Epithelial cell of proximal tubule (primary cell): ENCODE results near the gene CYB5B. TPM values are rescaled to one million over a fixed set of nuclear protein-coding genes. Genes with fewer than 3 reads are reported as not detected.

Experiments
- DNase-seq: peaks from one replicate; pipeline ENCODE4 v3.0.0-alpha.2; 2011; ENCODE audit warnings: low read depth
- H3K4me3 ChIP-seq: 2 replicates; pipeline ENCODE4 v1.5.1; 2011; ENCODE audit warnings: low read depth, mild to moderate bottlenecking, low read length
- total RNA-seq: library from RNA; depleted of rRNA; stranded (reverse); fragments of >200 nt; gene quantifications from 2 replicates; pipeline ENCODE4 v1.2.3, GENCODE V29; 2015
- TF ChIP-seq, protein P1 (sequence below): conservative IDR thresholded peaks from 2 replicates; pipeline ENCODE4 v1.5.1; 2012; ENCODE audit warnings: low read depth, mild to moderate bottlenecking, low read length

CYB5B gene
- total RNA-seq, 1 donor from 2014 or later, result 54.0 TPM

DNA sequence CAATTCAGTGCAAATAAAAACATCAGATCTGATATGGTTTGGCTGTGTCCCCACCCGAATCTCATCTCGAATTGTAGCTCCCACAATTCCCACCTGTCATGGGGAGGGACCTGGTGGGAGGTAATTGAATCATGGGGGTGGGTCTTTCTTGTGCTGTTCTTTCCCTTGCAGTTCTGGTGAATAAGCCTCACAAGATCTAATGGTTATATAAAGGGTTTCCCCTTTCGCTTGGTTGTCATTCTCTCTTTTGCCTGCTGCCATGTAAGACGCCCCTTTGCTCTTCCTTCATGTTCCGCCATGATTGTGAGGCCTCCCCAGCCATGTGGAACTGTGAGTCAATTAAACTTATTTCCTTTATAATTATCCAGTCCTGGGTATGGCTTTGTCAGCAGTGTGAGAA lies 72.5 kb downstream of the CYB5B start:
- TF ChIP-seq, protein P1, sequence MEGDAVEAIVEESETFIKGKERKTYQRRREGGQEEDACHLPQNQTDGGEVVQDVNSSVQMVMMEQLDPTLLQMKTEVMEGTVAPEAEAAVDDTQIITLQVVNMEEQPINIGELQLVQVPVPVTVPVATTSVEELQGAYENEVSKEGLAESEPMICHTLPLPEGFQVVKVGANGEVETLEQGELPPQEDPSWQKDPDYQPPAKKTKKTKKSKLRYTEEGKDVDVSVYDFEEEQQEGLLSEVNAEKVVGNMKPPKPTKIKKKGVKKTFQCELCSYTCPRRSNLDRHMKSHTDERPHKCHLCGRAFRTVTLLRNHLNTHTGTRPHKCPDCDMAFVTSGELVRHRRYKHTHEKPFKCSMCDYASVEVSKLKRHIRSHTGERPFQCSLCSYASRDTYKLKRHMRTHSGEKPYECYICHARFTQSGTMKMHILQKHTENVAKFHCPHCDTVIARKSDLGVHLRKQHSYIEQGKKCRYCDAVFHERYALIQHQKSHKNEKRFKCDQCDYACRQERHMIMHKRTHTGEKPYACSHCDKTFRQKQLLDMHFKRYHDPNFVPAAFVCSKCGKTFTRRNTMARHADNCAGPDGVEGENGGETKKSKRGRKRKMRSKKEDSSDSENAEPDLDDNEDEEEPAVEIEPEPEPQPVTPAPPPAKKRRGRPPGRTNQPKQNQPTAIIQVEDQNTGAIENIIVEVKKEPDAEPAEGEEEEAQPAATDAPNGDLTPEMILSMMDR, result no peak
- no peak for DNase-seq
- no peak overlapping the region for H3K4me3 ChIP-seq

DNA sequence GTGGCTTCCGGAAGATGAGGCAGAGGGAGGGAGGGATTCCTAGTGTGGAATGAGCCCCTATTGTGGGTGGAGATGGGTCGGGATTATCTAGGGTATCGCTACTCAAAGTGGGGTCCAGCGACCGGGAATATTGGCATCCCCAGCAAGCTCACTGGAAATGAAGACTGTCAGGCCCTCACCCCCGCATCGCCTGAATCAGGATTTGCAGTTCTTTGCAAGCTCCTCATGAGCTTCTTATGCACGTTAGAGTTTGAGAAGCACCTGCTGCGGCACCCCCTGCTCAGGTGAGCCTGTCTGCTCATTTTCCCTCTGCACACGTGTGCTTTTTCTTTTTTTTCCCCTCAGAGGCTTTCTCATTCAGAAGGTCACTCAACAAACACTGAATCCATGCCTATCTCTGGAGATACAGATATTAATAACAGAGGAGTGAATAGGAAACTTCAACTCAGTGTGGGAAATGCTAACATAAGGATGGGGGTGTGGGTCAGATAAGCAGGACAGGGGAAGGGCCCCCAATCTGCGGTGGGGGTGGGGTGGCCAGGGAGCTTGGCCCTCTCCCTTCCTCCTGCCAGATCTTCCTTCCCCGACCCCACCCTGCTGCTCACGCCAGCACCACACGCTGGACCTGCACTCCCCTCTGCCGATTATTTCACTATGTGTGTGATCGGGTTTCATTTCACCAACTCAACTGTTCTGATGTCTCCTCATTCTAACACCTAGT lies 73.6 kb downstream of the CYB5B start:
- no peak for DNase-seq
- H3K4me3 ChIP-seq, result no peak overlapping the region
- TF ChIP-seq, protein P1, result no peak

DNA sequence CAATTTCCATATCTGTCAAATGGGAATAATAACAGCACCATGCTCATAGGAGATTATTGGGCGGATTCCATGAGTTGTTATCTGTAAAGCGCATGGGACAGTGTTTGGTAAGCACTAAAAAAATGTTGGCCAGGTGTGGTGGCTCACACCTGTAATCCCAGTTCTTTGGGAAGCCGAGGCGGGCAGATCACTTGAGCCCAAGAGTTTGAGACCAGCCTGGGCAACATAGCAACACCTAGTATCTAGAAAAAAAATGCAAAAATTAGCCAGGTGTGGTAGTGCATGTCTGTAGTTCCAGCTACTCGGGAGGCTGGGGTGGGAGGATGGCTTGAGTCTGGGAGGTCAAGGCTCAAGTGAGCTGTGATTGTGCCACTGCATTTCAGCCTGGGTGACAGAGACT lies 74.5 kb downstream of the CYB5B start:
- TF ChIP-seq, protein P1, result no peak

DNA sequence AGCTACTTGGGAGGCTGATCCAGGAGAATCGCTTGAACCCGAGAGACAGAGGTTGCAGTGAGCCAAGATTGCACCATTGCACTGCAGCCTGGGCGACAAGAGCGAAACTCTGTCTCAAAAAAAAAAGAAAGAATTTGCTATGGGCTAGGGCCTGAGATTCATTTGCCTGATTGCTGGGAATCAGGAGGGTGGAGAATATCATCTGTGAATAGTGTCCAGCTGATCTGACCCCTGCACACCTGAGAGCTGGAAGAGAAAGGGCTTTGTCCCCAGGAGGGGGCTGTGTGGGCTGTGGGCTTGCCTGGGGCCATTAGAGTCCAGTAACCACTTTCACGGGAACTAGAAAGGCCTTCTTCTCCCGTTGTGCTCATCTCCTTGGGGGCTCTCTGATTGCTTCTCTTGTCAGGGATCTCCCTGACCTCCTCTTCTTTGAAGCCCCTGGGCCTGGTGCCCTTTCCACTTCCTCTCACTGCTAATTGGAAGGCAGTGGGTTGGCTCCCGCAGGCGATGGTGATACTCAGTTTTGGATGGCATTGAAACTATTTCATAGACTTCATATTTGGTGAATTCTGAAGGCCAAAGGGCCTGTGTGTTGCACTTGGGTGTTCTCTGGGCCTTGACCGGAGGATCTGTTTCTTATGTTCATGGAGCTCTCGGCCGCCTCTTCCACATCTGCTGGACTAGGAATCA lies 75.3 kb downstream of the CYB5B start:
- TF ChIP-seq, protein P1, result no peak
- DNase-seq, result no peak

More for the DNA sequence above, 74.5 kb downstream of the CYB5B start:
- DNase-seq, result no peak
- no peak overlapping the region for H3K4me3 ChIP-seq

DNA sequence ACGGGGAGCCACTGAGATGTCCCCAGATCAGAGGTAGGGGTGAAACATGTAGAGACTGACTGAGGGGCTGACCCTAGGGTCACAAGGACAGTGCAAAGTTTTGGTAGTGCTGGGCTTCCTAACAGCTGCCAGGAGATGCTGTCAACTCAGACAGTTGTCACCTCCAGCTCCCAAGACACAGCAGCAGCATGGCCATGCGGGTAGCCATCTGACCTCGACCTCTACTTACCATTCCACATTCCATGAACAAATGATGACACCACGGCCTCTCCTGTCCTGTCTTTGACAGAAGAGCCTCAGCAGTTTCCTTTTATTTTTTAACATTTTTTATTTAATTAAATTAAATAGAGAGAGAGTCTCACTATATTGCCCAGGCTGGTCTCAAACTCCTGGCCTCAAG lies 76.1 kb downstream of the CYB5B start:
- TF ChIP-seq, protein P1, result no peak
- DNase-seq, result no peak
- no peak overlapping the region for H3K4me3 ChIP-seq

More for the DNA sequence above, 75.3 kb downstream of the CYB5B start:
- H3K4me3 ChIP-seq, result no peak overlapping the region

DNA sequence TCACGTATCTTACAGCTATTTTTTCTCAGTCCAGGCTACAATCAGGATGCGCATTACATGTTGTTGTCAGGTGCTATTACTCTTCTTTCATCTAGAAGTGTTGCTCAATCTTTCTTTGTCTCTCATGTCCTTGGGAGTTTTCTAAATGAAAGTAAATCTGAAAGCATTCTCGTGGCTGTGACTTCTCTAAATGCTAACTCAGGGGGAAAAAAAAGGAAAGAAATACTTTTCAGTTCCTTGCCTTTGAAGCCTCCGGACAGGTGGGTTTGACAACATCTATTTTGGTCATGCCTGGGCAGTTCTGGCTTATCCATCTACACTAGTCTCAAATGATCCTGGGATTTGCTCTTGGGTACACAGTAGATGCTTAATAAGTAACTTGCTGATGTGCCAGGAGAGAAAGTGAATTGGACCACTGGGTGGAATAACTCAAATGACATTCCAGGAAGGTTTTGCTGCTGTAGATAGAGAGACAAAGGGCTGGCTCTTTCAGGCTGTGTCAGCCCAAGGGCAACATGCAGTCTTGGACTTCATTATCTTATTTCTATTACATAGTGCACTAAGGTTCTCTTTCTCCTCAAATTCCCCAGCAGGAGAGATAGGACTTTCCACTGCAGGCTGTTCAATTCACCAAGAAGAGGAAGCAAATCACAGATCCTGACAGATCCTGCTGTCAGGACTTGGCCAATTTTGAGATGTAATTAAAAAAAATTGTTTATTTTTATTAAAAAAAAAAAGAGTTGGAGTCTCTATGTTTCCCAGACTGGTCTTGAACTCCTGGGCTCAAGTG lies 77.7 kb downstream of the CYB5B start:
- H3K4me3 ChIP-seq, result peak overlapping the region; percentile 0
- TF ChIP-seq, protein P1, result no peak
- peak; percentile 74 for DNase-seq
